ENCODE results near the gene SPATA20.

SPATA20 gene

GRCh38 chr17:50562242-50563091 lies 15.5 kb downstream of the SPATA20 start:
- Histone ChIP-seq H3K27ac (no peak overlapping the region), H3K4me2 (ENCODE audit: low read length) (no peak overlapping the region), H2AFZ (no peak overlapping the region), H3K27me3 (ENCODE audit: control insufficient read depth, insufficient read depth, low read length) (peaks cover 6% of the 10 kb centered on the region), H3K4me3 (ENCODE audit: low read depth, low read length) (no peak overlapping the region), H3K36me3 (ENCODE audit: control insufficient read depth, insufficient read depth, low read length) (no peaks in the 10 kb centered on the region), H3K9me3 (ENCODE audit: control insufficient read depth, low read length) (no peaks in the 10 kb centered on the region), H3K9ac (no peak overlapping the region), H3K4me1 (peaks cover 13% of the 10 kb centered on the region), H3K79me2 (no peaks in the 10 kb centered on the region)
- TF ChIP-seq, protein P1, sequence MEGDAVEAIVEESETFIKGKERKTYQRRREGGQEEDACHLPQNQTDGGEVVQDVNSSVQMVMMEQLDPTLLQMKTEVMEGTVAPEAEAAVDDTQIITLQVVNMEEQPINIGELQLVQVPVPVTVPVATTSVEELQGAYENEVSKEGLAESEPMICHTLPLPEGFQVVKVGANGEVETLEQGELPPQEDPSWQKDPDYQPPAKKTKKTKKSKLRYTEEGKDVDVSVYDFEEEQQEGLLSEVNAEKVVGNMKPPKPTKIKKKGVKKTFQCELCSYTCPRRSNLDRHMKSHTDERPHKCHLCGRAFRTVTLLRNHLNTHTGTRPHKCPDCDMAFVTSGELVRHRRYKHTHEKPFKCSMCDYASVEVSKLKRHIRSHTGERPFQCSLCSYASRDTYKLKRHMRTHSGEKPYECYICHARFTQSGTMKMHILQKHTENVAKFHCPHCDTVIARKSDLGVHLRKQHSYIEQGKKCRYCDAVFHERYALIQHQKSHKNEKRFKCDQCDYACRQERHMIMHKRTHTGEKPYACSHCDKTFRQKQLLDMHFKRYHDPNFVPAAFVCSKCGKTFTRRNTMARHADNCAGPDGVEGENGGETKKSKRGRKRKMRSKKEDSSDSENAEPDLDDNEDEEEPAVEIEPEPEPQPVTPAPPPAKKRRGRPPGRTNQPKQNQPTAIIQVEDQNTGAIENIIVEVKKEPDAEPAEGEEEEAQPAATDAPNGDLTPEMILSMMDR (IDR thresholded peaks at IDR 0.05): no peak

- no peaks in the 10 kb centered on the region for H3K79me2 ChIP-seq
- no peak overlapping the region for H2AFZ ChIP-seq
- TF ChIP-seq, protein P1 (IDR thresholded peaks at IDR 0.05): no peak
- H3K36me3 ChIP-seq (ENCODE audit: control insufficient read depth, insufficient read depth, low read length): no peaks in the 10 kb centered on the region
- H3K4me3 ChIP-seq (ENCODE audit: low read depth, low read length): no peak overlapping the region
- peaks cover 6% of the 10 kb centered on the region for H3K27me3 ChIP-seq (ENCODE audit: control insufficient read depth, insufficient read depth, low read length)
- H3K9me3 ChIP-seq (ENCODE audit: control insufficient read depth, low read length): no peaks in the 10 kb centered on the region
- no peak overlapping the region for H3K27ac ChIP-seq
- H3K4me1 ChIP-seq: peaks cover 13% of the 10 kb centered on the region
- no peak overlapping the region for H3K9ac ChIP-seq
- H3K4me2 ChIP-seq (ENCODE audit: low read length): no peak overlapping the region
Measured at GRCh38 chr17:50563092-50563511, 16.1 kb downstream of the SPATA20 start.

- no peaks in the 10 kb centered on the region for H3K9me3 ChIP-seq (ENCODE audit: control insufficient read depth, low read length)
- no peak overlapping the region for H3K4me2 ChIP-seq (ENCODE audit: low read length)
- H2AFZ ChIP-seq: no peak overlapping the region
- TF ChIP-seq, protein P1 (IDR thresholded peaks at IDR 0.05): no peak
- H3K79me2 ChIP-seq: no peaks in the 10 kb centered on the region
- no peaks in the 10 kb centered on the region for H3K36me3 ChIP-seq (ENCODE audit: control insufficient read depth, insufficient read depth, low read length)
- peaks cover 4% of the 10 kb centered on the region for H3K4me1 ChIP-seq
- no peak overlapping the region for H3K4me3 ChIP-seq (ENCODE audit: low read depth, low read length)
- no peak overlapping the region for H3K27ac ChIP-seq
- H3K9ac ChIP-seq: no peak overlapping the region
- H3K27me3 ChIP-seq (ENCODE audit: control insufficient read depth, insufficient read depth, low read length): peaks cover 6% of the 10 kb centered on the region
Measured at GRCh38 chr17:50564916-50565315, 17.9 kb downstream of the SPATA20 start.

- TF ChIP-seq, protein P1 (IDR thresholded peaks at IDR 0.05): no peak
- H3K27ac ChIP-seq: no peak overlapping the region
- no peaks in the 10 kb centered on the region for H3K9me3 ChIP-seq (ENCODE audit: control insufficient read depth, low read length)
- H3K79me2 ChIP-seq: no peaks in the 10 kb centered on the region
- no peak overlapping the region for H3K4me3 ChIP-seq (ENCODE audit: low read depth, low read length)
- H3K4me2 ChIP-seq (ENCODE audit: low read length): no peak overlapping the region
- H3K9ac ChIP-seq: no peak overlapping the region
- no peaks in the 10 kb centered on the region for H3K4me1 ChIP-seq
- H3K27me3 ChIP-seq (ENCODE audit: control insufficient read depth, insufficient read depth, low read length): peaks cover 6% of the 10 kb centered on the region
- no peaks in the 10 kb centered on the region for H3K36me3 ChIP-seq (ENCODE audit: control insufficient read depth, insufficient read depth, low read length)
- no peak overlapping the region for H2AFZ ChIP-seq
Measured at GRCh38 chr17:50565402-50566350, 18.7 kb downstream of the SPATA20 start.

All from parathyroid adenoma (tissue), 2 donors.